C4-2B (cell line): ENCODE results near the gene RAB3IL1.

Experiments
- H3K27ac ChIP-seq: fragments of 450-650 bp; 2 replicates; pipeline ENCODE4 v1.5.1; 2017
- ZFX ChIP-seq: fragments of 450-650 bp; IDR thresholded peaks from 2 replicates; pipeline ENCODE4 v1.6.1; 2017
- TF ChIP-seq, protein P1 (sequence below): fragments of 450-650 bp; conservative IDR thresholded peaks from 2 replicates; pipeline ENCODE4 v1.5.1; 2017; ENCODE audit warnings: mild to moderate bottlenecking

RAB3IL1 gene

DNA sequence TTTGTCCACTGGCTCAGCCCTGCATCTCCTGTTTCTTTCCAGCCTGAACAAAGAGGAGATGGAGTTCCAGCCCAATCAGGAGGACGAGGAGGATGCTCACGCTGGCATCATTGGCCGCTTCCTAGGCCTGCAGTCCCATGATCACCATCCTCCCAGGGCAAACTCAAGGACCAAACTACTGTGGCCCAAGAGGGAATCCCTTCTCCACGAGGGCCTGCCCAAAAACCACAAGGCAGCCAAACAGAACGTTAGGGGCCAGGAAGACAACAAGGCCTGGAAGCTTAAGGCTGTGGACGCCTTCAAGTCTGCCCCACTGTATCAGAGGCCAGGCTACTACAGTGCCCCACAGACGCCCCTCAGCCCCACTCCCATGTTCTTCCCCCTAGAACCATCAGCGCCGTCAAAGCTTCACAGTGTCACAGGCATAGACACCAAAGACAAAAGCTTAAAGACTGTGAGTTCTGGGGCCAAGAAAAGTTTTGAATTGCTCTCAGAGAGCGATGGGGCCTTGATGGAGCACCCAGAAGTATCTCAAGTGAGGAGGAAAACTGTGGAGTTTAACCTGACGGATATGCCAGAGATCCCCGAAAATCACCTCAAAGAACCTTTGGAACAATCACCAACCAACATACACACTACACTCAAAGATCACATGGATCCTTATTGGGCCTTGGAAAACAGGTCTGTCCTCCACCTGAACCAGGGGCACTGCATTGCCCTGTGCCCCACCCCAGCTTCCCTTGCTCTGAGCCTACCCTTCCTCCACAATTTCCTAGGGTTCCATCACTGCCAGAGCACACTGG is 45.0 kb upstream of the RAB3IL1 start:
- TF ChIP-seq, protein P1, sequence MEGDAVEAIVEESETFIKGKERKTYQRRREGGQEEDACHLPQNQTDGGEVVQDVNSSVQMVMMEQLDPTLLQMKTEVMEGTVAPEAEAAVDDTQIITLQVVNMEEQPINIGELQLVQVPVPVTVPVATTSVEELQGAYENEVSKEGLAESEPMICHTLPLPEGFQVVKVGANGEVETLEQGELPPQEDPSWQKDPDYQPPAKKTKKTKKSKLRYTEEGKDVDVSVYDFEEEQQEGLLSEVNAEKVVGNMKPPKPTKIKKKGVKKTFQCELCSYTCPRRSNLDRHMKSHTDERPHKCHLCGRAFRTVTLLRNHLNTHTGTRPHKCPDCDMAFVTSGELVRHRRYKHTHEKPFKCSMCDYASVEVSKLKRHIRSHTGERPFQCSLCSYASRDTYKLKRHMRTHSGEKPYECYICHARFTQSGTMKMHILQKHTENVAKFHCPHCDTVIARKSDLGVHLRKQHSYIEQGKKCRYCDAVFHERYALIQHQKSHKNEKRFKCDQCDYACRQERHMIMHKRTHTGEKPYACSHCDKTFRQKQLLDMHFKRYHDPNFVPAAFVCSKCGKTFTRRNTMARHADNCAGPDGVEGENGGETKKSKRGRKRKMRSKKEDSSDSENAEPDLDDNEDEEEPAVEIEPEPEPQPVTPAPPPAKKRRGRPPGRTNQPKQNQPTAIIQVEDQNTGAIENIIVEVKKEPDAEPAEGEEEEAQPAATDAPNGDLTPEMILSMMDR: no peak
- no peak for TF ChIP-seq ZFX
- H3K27ac ChIP-seq: peak overlapping the region; percentile 23; the same call in 1 of the 2 replicates

DNA sequence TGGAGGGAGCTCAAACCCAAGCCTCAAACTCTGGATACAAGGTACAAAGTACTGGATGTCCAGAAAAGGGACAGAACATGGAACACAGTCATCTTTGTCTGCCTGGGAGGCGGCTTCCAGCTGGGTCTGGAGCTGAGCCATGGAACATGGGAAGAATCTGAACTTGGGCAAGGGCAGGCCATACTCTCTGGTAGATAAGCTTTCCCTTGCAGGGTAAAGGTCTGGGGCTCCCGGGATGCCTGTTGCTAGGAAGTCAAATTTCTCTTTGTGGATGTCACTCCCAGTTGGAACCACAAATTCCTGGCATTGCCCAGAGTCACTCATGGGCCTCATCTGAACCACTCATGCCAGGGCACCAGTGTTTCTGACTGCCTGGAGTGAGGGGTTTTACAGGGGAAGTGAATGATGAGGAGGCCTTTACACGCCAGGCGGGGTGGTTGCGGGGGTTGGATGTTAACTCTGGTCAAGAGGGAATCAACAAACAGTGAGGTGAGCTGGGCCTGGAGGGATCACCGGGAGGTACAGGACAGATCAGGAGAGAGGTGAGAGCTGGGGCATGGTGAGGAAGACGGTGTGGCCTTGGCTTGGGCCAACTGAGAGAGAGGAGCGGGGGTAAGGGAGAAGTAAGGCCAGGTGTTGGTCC is 44.3 kb upstream of the RAB3IL1 start:
- H3K27ac ChIP-seq: peak overlapping the region; percentile 23; the same call in 1 of the 2 replicates
- TF ChIP-seq ZFX: no peak
- TF ChIP-seq, protein P1: no peak

DNA sequence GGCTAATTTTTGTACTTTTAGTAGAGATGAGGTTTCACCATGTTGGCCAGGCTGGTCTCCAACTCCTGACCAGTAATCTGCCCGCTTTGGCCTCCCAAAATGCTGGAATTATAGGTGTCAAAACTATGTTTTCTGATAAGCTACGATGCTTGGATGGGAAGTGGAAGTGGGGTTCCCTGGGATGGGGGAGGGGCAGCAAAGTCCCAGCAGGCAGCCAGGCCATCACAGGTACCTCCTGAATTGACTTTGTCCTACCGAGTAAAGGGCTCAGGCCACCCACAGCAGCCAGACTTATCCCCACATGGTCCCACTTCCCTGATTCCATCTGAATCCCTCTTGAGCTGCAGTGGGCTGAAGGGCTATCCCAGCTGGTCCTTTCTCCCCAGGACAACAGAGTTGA is 43.2 kb upstream of the RAB3IL1 start:
- peak overlapping the region; percentile 23; the same call in 1 of the 2 replicates for H3K27ac ChIP-seq
- no peak for TF ChIP-seq ZFX
- TF ChIP-seq, protein P1: no peak

DNA sequence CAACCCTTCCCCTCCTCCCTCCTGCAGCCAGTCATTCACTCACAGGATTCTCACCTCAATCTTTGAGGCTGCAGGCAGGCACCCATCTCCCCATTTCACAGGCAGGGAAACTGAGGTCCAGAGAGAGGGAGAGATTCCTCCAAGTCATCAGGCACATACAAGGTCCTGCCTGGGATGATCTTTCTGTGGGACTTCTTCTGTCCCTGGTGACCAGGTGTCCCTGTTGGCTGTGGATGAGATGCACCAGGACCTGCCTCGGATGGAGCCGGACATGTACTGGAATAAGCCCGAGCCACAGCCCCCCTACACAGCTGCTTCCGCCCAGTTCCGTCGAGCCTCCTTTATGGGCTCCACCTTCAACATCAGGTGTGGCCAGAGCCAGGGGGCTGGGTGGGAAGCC is 42.3 kb upstream of the RAB3IL1 start:
- TF ChIP-seq, protein P1: no peak
- TF ChIP-seq ZFX: no peak
- no peak overlapping the region for H3K27ac ChIP-seq

DNA sequence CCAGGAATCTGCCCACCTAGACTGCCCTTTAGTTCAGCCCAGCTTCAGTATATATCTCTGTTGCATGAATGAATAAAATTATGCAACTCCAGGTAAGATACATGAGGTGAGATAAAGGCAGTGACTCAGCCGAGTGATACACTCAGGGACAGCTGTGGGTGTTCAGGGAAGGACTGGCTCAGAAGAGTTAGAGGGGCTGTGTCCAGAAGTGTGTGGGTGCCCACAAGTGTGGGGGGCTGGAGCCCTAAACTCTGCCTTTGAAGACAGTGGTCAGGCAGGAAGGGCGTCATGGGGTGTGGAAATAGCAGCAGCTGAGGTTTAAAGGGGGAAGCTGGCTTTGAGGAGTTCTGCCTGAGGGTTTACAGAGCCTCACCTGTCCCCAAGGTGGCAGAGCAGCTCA is 41.7 kb upstream of the RAB3IL1 start:
- no peak overlapping the region for H3K27ac ChIP-seq
- no peak for TF ChIP-seq ZFX
- TF ChIP-seq, protein P1: no peak

DNA sequence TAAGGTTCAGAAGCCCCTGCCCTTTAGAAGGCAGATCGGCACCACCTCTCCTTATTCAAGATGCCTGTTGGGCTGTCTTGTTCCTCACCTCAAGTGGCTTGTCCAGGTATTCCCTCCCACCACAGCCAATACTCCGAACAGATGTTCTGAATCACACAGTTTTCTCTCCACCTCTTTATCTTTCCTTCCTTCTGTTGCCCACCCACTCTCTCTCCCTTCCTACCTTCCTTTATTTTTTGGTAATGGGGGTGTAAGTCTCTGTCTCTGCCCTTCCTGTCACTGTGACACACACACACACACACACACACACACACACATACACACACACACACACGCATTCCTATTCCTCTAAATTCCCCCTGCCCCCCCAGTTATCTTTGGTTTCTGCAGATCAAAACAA is 41.2 kb upstream of the RAB3IL1 start:
- no peak overlapping the region for H3K27ac ChIP-seq
- no peak for TF ChIP-seq ZFX
- TF ChIP-seq, protein P1: no peak

DNA sequence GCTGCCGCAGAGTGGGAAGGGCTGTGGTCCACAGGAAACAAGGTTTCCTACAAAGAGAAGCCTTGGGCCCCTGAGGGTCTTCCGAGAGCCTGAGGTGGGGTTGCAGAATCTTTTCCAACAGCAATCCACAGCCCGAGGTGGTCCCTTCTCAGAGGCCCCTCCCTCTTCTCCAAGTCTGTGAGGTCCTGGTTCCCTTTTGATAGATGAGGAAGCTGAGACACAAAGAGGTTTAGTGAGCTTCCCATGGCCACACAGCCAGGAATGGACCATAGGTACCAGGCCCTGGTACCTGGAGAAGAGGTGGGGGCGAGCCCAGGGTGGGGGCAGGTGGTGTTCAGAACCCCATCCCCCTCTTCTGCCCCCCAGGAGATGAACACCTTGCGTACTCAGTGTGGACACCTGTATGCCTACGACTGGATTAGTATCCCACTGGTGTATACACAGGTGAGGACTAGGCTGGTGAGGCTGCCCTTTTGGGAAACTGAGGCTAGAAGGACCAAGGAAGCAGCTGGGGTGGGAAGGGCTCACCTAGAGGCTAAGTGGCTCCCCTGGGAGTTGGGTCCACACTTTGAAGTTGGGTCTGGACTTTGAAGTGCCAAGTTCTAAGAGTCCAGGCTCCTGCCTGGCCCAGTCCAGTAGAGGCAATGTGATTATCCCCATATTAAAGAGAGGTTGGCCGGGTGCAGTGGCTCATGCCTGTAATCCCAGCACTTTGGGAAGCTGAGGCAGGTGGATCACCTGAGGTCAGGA is 39.8 kb upstream of the RAB3IL1 start:
- no peak overlapping the region for H3K27ac ChIP-seq

More for the DNA sequence above, 39.8 kb upstream of the RAB3IL1 start:
- no peak for TF ChIP-seq ZFX
- TF ChIP-seq, protein P1: no peak
